Thyroid gland (tissue), 4 donors: ENCODE data around the gene PHEX. TPM values are rescaled to one million over a fixed set of nuclear protein-coding genes. Genes with fewer than 3 reads are reported as not detected.
A peak's percentile ranks its signal among the peaks of the same experiment; 100 is the strongest.

Source experiments
- DNase-seq, 2 donors: peaks; one replicate each; pipeline ENCODE4 v3.0.0-alpha.2; 2019
- H3K27ac ChIP-seq, 3 donors: fragments of 200-600 bp; sonication (generic); 1 replicate in 2 of 3; 2 replicates in 1 of 3; pipeline ENCODE4 v1.5.1; 2016 to 2019; ENCODE audit warnings: mild to moderate bottlenecking in 1 of 3, moderate library complexity in 1 of 3
- H3K27me3 ChIP-seq: fragments of 200-600 bp; sonication (generic); one replicate; pipeline ENCODE4 v1.5.1; 2019
- H3K36me3 ChIP-seq, 2 donors: fragments of 200-600 bp; sonication (generic); one replicate each; pipeline ENCODE4 v1.5.1; 2016 to 2019
- H3K4me1 ChIP-seq, 2 donors: fragments of 200-600 bp; sonication (generic); one replicate each; pipeline ENCODE4 v1.5.1; 2017 to 2019
- H3K4me3 ChIP-seq, 3 donors: fragments of 200-600 bp; sonication (generic); replicated peaks in 1 of 3; 1 replicate in 2 of 3; 2 replicates in 1 of 3; pipeline ENCODE4 v1.5.1; 2016; ENCODE audit warnings: mild to moderate bottlenecking in 1 of 3
- H3K9me3 ChIP-seq: fragments of 200-600 bp; sonication (generic); one replicate; pipeline ENCODE4 v1.5.1; 2017
- CTCF ChIP-seq, 6 experiments: fragments of 200-600 bp in 3 of 6; fragments of 450-650 bp in 3 of 6; sonication (generic) in 3 of 6; IDR thresholded peaks; one replicate each; pipeline ENCODE4 v1.5.1; 2016 to 2019; ENCODE audit warnings: antibody characterized with exemption in 6 of 6, mild to moderate bottlenecking in 2 of 6, inconsistent platforms in 1 of 6, moderate library complexity in 1 of 6
- POLR2A ChIP-seq, 2 donors: fragments of 450-650 bp; IDR thresholded peaks; one replicate each; pipeline ENCODE4 v1.6.1; 2017; ENCODE audit warnings: antibody characterized with exemption in 2 of 2, mild to moderate bottlenecking in 2 of 2, moderate library complexity in 1 of 2
- WGBS, 2 donors: methylation state at CpG; one replicate each; pipeline ENCODE4 v1.1.5; 2017; 5-methylcytosine and 5-hydroxymethylcytosine counted together
- intact Hi-C: fragments of 100-400 bp; cut with DNase I; formaldehyde crosslinking; loops from one replicate; pipeline ENCODE4 v1.15.1; 2023
- total RNA-seq, 4 donors: library from RNA; depleted of rRNA; stranded (reverse); fragments of >200 nt; gene quantifications; one replicate each; pipeline ENCODE4 v1.2.3, GENCODE V29; 2016

Gene PHEX
- 10 to 100 TPM in 1 of 4 donors, 1 to 10 TPM in 3; 1.5 to 12.4 (median 5.2) TPM for total RNA-seq

GRCh38 chrX:22032084-22032483, at the start of gene PHEX:
Gene PHEX (plus strand): TSS chrX:22032325. CDS start chrX:22033006, 681 bp downstream.
- no peak within 1 kb of the TSS for H3K27ac ChIP-seq
- no peaks in the 10 kb centered on the region for H3K4me1 ChIP-seq
- no peaks in the 10 kb centered on the region for H3K27me3 ChIP-seq
- no peaks in the 10 kb centered on the region for H3K36me3 ChIP-seq
- WGBS, 2 donors: 24 to 25% methylated on average over 1 of the region's 1 CpG
- no peak for DNase-seq
- intact Hi-C loops: no loop called here
- no peaks in the 10 kb centered on the region for H3K9me3 ChIP-seq
- TF ChIP-seq CTCF (IDR thresholded peaks at IDR 0.05): no peak
- no peak for TF ChIP-seq POLR2A (IDR thresholded peaks at IDR 0.05)
- H3K4me3 ChIP-seq: no peak within 1 kb of the TSS

GRCh38 chrX:21985332-21985777, 46.8 kb upstream of the PHEX start:
- Histone ChIP-seq H3K4me1 (no peaks in the 10 kb centered on the region), H3K4me3 (no peak overlapping the region), H3K36me3 (peaks cover 0 to 9% of the 10 kb centered on the region in 2 donors), H3K27me3 (no peaks in the 10 kb centered on the region), H3K27ac (no peak overlapping the region), H3K9me3 (no peaks in the 10 kb centered on the region)
- no peak for TF ChIP-seq POLR2A (IDR thresholded peaks at IDR 0.05)
- TF ChIP-seq CTCF (IDR thresholded peaks at IDR 0.05): peak; percentile 48 to 97 (median 92)
- intact Hi-C loops: no loop called here
- DNase-seq: peak; percentile 54 to 59
- WGBS, 2 donors: 12 to 19% methylated on average over 3 of the region's 3 CpGs

DNA sequence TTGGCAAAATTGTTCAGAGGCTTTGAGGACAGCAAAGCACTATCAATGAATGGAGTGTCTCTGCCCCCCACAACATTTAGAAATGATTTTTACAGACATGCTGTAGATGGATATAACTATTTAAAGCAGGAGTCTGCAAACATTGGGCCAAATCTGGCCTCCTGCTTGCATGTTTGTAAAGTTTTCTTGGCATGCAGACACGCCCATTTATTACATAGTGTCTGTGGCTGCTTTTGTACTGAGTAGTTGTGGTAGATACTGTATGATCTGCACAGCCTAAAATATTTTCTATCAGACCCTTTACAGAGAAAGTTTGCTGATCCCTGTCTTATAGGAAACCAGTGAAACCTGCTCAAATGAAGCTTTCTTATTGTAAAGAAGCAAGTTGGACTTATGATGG, 45.5 kb upstream of the PHEX start:
- intact Hi-C loops: no loop called here

DNA sequence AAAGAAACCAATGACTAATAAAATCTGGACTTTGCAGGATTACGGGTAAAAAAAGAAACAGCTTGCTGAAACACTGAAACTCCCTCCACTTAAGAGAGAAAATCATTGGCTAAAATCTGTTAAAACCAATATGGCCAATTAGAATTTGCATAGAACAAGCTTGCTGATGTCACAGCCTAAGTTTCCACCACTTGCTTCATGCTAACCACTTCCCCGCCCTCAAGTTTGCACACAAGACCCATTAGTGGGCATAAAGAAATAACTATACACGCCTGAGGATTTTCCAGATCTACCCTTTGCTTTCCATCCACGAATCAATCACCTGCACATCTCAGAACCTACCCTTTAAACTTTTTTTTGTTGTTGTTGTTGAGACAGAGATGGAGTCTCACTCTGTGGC, 42.7 kb upstream of the PHEX start:
- H3K27me3 ChIP-seq: no peaks in the 10 kb centered on the region
- no peak for DNase-seq
- no peaks in the 10 kb centered on the region for H3K4me1 ChIP-seq
- TF ChIP-seq CTCF (IDR thresholded peaks at IDR 0.05) (no peak), POLR2A (IDR thresholded peaks at IDR 0.05) (no peak)
- H3K9me3 ChIP-seq: no peaks in the 10 kb centered on the region
- intact Hi-C loops: no loop called here
- no peak overlapping the region for H3K4me3 ChIP-seq
- H3K27ac ChIP-seq: no peak overlapping the region
- 98% methylated on average over 4 of the region's 4 CpGs for WGBS, 2 donors
- H3K36me3 ChIP-seq: peaks cover 0 to 8% of the 10 kb centered on the region in 2 donors

More for the DNA sequence above, 45.5 kb upstream of the PHEX start:
- Histone ChIP-seq H3K4me3 (no peak overlapping the region), H3K27me3 (no peaks in the 10 kb centered on the region), H3K27ac (no peak overlapping the region), H3K4me1 (no peaks in the 10 kb centered on the region), H3K36me3 (peaks cover 0 to 12% of the 10 kb centered on the region in 2 donors), H3K9me3 (no peaks in the 10 kb centered on the region)
- DNase-seq: no peak
- TF ChIP-seq POLR2A (IDR thresholded peaks at IDR 0.05) (no peak), CTCF (IDR thresholded peaks at IDR 0.05) (no peak)
- WGBS, 2 donors: 79 to 88% methylated on average over 1 of the region's 1 CpG

DNA sequence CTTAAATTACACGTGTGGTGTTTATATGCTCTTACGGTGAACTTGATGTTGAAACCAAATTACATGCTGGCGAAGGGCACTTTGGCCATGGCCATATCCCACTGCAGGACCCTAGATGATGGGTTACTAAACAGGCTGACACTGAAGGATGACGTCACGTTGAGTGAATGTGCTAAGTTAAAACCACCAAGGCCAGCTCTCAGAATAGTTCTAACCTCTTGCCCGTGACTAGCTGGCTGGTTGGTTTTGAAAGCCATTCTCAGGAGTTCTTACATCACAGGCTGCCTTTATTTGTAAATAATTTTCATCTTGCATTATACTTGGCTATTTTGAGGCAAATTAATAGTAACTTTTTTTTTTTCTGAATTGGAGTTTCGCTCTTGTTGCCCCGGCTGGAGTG, 41.3 kb upstream of the PHEX start:
- DNase-seq: no peak

More for the DNA sequence above, 41.3 kb upstream of the PHEX start:
- Histone ChIP-seq H3K4me1 (no peaks in the 10 kb centered on the region), H3K36me3 (peaks cover 0 to 8% of the 10 kb centered on the region in 2 donors), H3K9me3 (no peaks in the 10 kb centered on the region), H3K27ac (no peak overlapping the region), H3K27me3 (no peaks in the 10 kb centered on the region), H3K4me3 (no peak overlapping the region)
- no peak for TF ChIP-seq POLR2A (IDR thresholded peaks at IDR 0.05)
- no peak for TF ChIP-seq CTCF (IDR thresholded peaks at IDR 0.05)
- WGBS, 2 donors: 93 to 95% methylated on average over 3 to 8 of the region's 8 CpGs
- intact Hi-C loops: no loop called here
